ENCODE data around the gene CACNG8.

GRCh38 chr19:53944416-53944815, 18.3 kb upstream of the CACNG8 start:
- TF ChIP-seq CTCF (IDR thresholded peaks at IDR 0.05) = no peak
- TF ChIP-seq POLR2A (IDR thresholded peaks at IDR 0.05) = no peak

Measured in thyroid gland (tissue), 4 donors.